ENCODE measurements around the gene MRPL12. TPM values are rescaled to one million over a fixed set of nuclear protein-coding genes. Genes with fewer than 3 reads are reported as not detected.

Gene MRPL12
- total and polyA plus RNA-seq, 2 of the 8 experiments (the other 6 are each of a cell fraction or from before 2014, with no cell fraction given), result 120 to 141 TPM

- no peak overlapping the region for H3K4me2 ChIP-seq (ENCODE audit: insufficient read depth in 1 of 2, low read depth in 2 of 2, low read length in 2 of 2)
- peaks cover 12% of the 10 kb centered on the region; the same call in 1 of the 2 replicates for H3K23me2 ChIP-seq (ENCODE audit: low read depth, low read length)
- H3K27ac ChIP-seq (ENCODE audit: low read depth, low read length), result no peak overlapping the region
- H4K8ac ChIP-seq (ENCODE audit: extremely low read depth, insufficient read depth, low read length), result no peak overlapping the region
- H3K9me3 ChIP-seq (ENCODE audit: insufficient read depth in 2 of 2, low read depth in 1 of 2, low read length in 1 of 2), result no peaks in the 10 kb centered on the region
- H3K27me3 ChIP-seq (replicated peaks in 1 of 4; ENCODE audit: control insufficient read depth in 3 of 4, extremely low read depth in 1 of 4, insufficient read depth in 3 of 4, low read length in 3 of 4), result no peaks in the 10 kb centered on the region; a peak in 2 of 7 replicates
- no peak overlapping the region for H2BK120ac ChIP-seq (replicated peaks; ENCODE audit: low read depth, low read length)
- no peak overlapping the region for H2AFZ ChIP-seq (ENCODE audit: low read length)
- H3K79me2 ChIP-seq (ENCODE audit: control insufficient read depth in 1 of 2, insufficient read depth in 2 of 2, low read length in 2 of 2), result peaks cover 0 to 7% of the 10 kb centered on the region in 2 experiments; a peak in 1 of 4 replicates
- TF ChIP-seq ATF3 (IDR thresholded peaks at IDR 0.05; ENCODE audit: insufficient read depth, low read depth, low read length) (no peak), HDAC2 (IDR thresholded peaks at IDR 0.05; ENCODE audit: borderline replicate concordance in 1 of 2, low read depth in 2 of 2, low read length in 2 of 2) (no peak), HDAC6 (IDR thresholded peaks at IDR 0.05; ENCODE audit: low read depth, low read length) (no peak), RAD21 (IDR thresholded peaks at IDR 0.05 in 1 of 2, conservative IDR thresholded peaks at IDR 0.05 in 1 of 2; ENCODE audit: low read depth in 2 of 2, low read length in 2 of 2) (peak; percentile 9 to 32; a peak in 2 of 4 replicates)
- TF ChIP-seq, protein P1, sequence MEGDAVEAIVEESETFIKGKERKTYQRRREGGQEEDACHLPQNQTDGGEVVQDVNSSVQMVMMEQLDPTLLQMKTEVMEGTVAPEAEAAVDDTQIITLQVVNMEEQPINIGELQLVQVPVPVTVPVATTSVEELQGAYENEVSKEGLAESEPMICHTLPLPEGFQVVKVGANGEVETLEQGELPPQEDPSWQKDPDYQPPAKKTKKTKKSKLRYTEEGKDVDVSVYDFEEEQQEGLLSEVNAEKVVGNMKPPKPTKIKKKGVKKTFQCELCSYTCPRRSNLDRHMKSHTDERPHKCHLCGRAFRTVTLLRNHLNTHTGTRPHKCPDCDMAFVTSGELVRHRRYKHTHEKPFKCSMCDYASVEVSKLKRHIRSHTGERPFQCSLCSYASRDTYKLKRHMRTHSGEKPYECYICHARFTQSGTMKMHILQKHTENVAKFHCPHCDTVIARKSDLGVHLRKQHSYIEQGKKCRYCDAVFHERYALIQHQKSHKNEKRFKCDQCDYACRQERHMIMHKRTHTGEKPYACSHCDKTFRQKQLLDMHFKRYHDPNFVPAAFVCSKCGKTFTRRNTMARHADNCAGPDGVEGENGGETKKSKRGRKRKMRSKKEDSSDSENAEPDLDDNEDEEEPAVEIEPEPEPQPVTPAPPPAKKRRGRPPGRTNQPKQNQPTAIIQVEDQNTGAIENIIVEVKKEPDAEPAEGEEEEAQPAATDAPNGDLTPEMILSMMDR (IDR thresholded peaks at IDR 0.05; ENCODE audit: control extremely low read depth in 1 of 3, insufficient read depth in 1 of 3, low read depth in 1 of 3, low read length in 3 of 3), result peak in 2 of 3 experiments; percentile 30 to 31; a peak in 2 of 4 replicates
- no peak overlapping the region for H3K14ac ChIP-seq (ENCODE audit: insufficient read length)
- WGBS, 2 experiments (ENCODE audit: extremely low coverage in 1 of 2, insufficient coverage in 1 of 2, insufficient read length in 1 of 2, insufficient replicate concordance in 2 of 2, low coverage in 1 of 2, low lambda C conversion rate in 2 of 2, missing lambda C conversion rate in 1 of 2), result 93% methylated on average over 37 of the region's 43 CpGs; no CpG with 5 or more reads in 1 of the 2 experiments
- no peak overlapping the region for H2BK5ac ChIP-seq (ENCODE audit: low read depth, low read length)
- H2BK15ac ChIP-seq (ENCODE audit: low read length), result no peak overlapping the region
- ChIA-PET CTCF (ENCODE audit: partially characterized antibody) (interaction anchor here (1.2 to 2.5 kb wide), 5 partner anchors 10 to 153 kb away, joined by 3 to 13 read pairs (median 5); no protein-coding TSS in a partner anchor), POLR2A (ENCODE audit: partially characterized antibody) (interaction anchor here (1.1 to 25.9 kb wide), 5 partner anchors 7 to 215 kb away, joined by 3 to 436 read pairs (median 348); partner anchors contain the start of genes ARL16, HGS, MRPL12 and SLC25A10)
- H3K18ac ChIP-seq (ENCODE audit: extremely low read depth, low read length), result no peak overlapping the region
- H3K4me3 ChIP-seq (ENCODE audit: extremely low read depth in 1 of 4, insufficient read depth in 2 of 4, low read depth in 3 of 4, low read length in 4 of 4), result no peak overlapping the region
- no peak overlapping the region for H3K4ac ChIP-seq (replicated peaks; ENCODE audit: insufficient read length, low read depth, low read length)
- H4K20me1 ChIP-seq (replicated peaks in 1 of 2; ENCODE audit: control insufficient read depth in 1 of 2, insufficient read depth in 2 of 2, low read length in 2 of 2), result peaks cover 3 to 10% of the 10 kb centered on the region in 2 experiments
- DNase-seq (ENCODE audit: low read depth in 1 of 2, low spot score in 2 of 2) (no peak), FAIRE-seq (no peak)
- peaks cover 0 to 18% (median 11%) of the 10 kb centered on the region in 4 experiments; a peak in 5 of 7 replicates for H3K4me1 ChIP-seq (replicated peaks in 1 of 4; ENCODE audit: control insufficient read depth in 3 of 4, insufficient read depth in 4 of 4, low read length in 3 of 4)
- no peak overlapping the region for H4K5ac ChIP-seq (ENCODE audit: insufficient read length, low read depth, low read length)
- no peak overlapping the region for H3K56ac ChIP-seq (replicated peaks; ENCODE audit: insufficient read length, low read depth, low read length)
- H2BK20ac ChIP-seq (ENCODE audit: low read length), result no peak overlapping the region
- H3K9ac ChIP-seq (replicated peaks in 1 of 4; ENCODE audit: extremely low read depth in 1 of 4, low read depth in 3 of 4, low read length in 3 of 4), result no peak overlapping the region
- no peak overlapping the region for H4K91ac ChIP-seq (replicated peaks; ENCODE audit: insufficient read length, low read length)
- no peak overlapping the region for H2BK12ac ChIP-seq (ENCODE audit: low read depth, low read length)
- H2AK5ac ChIP-seq (ENCODE audit: low read depth, low read length), result no peak overlapping the region
- H3K79me1 ChIP-seq (ENCODE audit: low read depth, low read length), result peaks cover 8% of the 10 kb centered on the region; the same call in 1 of the 2 replicates
- H3K23ac ChIP-seq (ENCODE audit: insufficient read length), result no peak overlapping the region
- peaks cover 0 to 9% (median 0%) of the 10 kb centered on the region in 4 experiments; a peak in 3 of 8 replicates for H3K36me3 ChIP-seq (ENCODE audit: control insufficient read depth in 2 of 4, insufficient read depth in 4 of 4, low read length in 3 of 4)
Measured at GRCh38 chr17:81715872-81716673, 12.9 kb downstream of the MRPL12 start.
